H1 (cell line): Measurements from ENCODE around the gene TXN2. TPM values are rescaled to one million over a fixed set of nuclear protein-coding genes. Genes with fewer than 3 reads are reported as not detected.
A peak's percentile ranks its signal among the peaks of the same experiment; 100 is the strongest.

Experiments
- CTCF ChIA-PET: fragments of 300-600 bp; sonication (Branson Sonifier 250); formaldehyde crosslinking; loops from one replicate; lab custom pipeline; 2021; ENCODE audit not compliant: partially characterized antibody; lab: Charles Lee
- POLR2A ChIA-PET: fragments of 300-600 bp; sonication (Branson Sonifier 250); formaldehyde crosslinking; loops from one replicate; lab custom pipeline; 2021; ENCODE audit warnings: inconsistent platforms; ENCODE audit not compliant: partially characterized antibody; lab: Charles Lee
- DNase-seq, 2 experiments: peaks; one replicate each; pipeline versions ENCODE4 v3.0.0 to v3.0.0-alpha.2; 2010 to 2022; ENCODE audit warnings: low spot score in 2 of 2, low read depth in 1 of 2, mixed read lengths in 1 of 2
- FAIRE-seq: peaks from 2 replicates; lab custom pipeline; 2011; peaks lifted over from hg19 to GRCh38; lab: Jason Lieb, UNC
- H2AFZ ChIP-seq: 2 replicates; pipeline ENCODE4 v1.8.1; 2012; ENCODE audit warnings: low read length, inconsistent platforms
- H2AK5ac ChIP-seq: 2 replicates; pipeline ENCODE4 v1.6.1; 2013; ENCODE audit warnings: low read depth, low read length
- H2BK120ac ChIP-seq: replicated peaks from 2 replicates; pipeline ENCODE3; 2013; ENCODE audit warnings: low read depth, low read length, inconsistent platforms
- H2BK12ac ChIP-seq: 2 replicates; pipeline ENCODE4 v1.6.1; 2013; ENCODE audit warnings: low read depth, low read length
- H2BK15ac ChIP-seq: 2 replicates; pipeline ENCODE4 v1.6.1; 2013; ENCODE audit warnings: low read length
- H2BK20ac ChIP-seq: 2 replicates; pipeline ENCODE4 v1.6.1; 2013; ENCODE audit warnings: low read length
- H2BK5ac ChIP-seq: 2 replicates; pipeline ENCODE4 v1.6.1; 2013; ENCODE audit warnings: low read depth, low read length
- H3K14ac ChIP-seq: 2 replicates; pipeline ENCODE4 v1.6.1; 2013; ENCODE audit warnings: inconsistent platforms; ENCODE audit not compliant: insufficient read length
- H3K18ac ChIP-seq: 2 replicates; pipeline ENCODE4 v1.6.1; 2013; ENCODE audit warnings: low read length; ENCODE audit errors: extremely low read depth
- H3K23ac ChIP-seq: 2 replicates; pipeline ENCODE4 v1.6.1; 2013; ENCODE audit warnings: inconsistent platforms; ENCODE audit not compliant: insufficient read length
- H3K23me2 ChIP-seq: 2 replicates; pipeline ENCODE4 v1.6.1; 2013; ENCODE audit warnings: low read depth, low read length
- H3K27ac ChIP-seq: 2 replicates; pipeline ENCODE4 v1.6.1; 2011; ENCODE audit warnings: low read depth, low read length, inconsistent platforms
- H3K27me3 ChIP-seq, 4 experiments: replicated peaks in 1 of 4; 1 replicate in 1 of 4; 2 replicates in 3 of 4; pipeline versions ENCODE4 v1.6.1 to v1.8.1; 2011 to 2013; ENCODE audit warnings: low read length in 3 of 4, mild to moderate bottlenecking in 3 of 4, inconsistent platforms in 2 of 4, mixed read lengths in 2 of 4, moderate library complexity in 1 of 4; ENCODE audit not compliant: control insufficient read depth in 3 of 4, insufficient read depth in 3 of 4; ENCODE audit errors: extremely low read depth in 1 of 4
- H3K36me3 ChIP-seq, 4 experiments: 2 replicates each; pipeline versions ENCODE4 v1.6.1 to v1.8.1; 2011 to 2013; ENCODE audit warnings: mild to moderate bottlenecking in 4 of 4, low read length in 3 of 4, moderate library complexity in 2 of 4, control low read depth in 1 of 4, inconsistent platforms in 1 of 4; ENCODE audit not compliant: insufficient read depth in 4 of 4, control insufficient read depth in 2 of 4
- H3K4ac ChIP-seq: replicated peaks from 2 replicates; pipeline ENCODE3; 2013; ENCODE audit warnings: low read length, low read depth, mixed read lengths, inconsistent platforms; ENCODE audit not compliant: insufficient read length
- H3K4me1 ChIP-seq, 4 experiments: replicated peaks in 1 of 4; 1 replicate in 1 of 4; 2 replicates in 3 of 4; pipeline versions ENCODE4 v1.6.1 to v1.8.1; 2011 to 2013; ENCODE audit warnings: low read length in 3 of 4, inconsistent platforms in 2 of 4, mixed read lengths in 1 of 4; ENCODE audit not compliant: insufficient read depth in 4 of 4, control insufficient read depth in 3 of 4
- H3K4me2 ChIP-seq, 2 experiments: 2 replicates each; pipeline versions ENCODE4 v1.6.1 to v1.8.1; 2011 to 2013; ENCODE audit warnings: low read depth in 2 of 2, low read length in 2 of 2, control low read depth in 1 of 2, inconsistent platforms in 1 of 2, mild to moderate bottlenecking in 1 of 2; ENCODE audit not compliant: insufficient read depth in 1 of 2
- H3K4me3 ChIP-seq, 4 experiments: fragments of 200-600, 300-600 bp in 1 of 4; sonication (generic), shearing (Covaris generic), sonication (Bioruptor Twin) in 1 of 4; 2 replicates each; pipeline versions ENCODE4 v1.5.1 to v1.8.1; 2011 to 2016; ENCODE audit warnings: low read length in 4 of 4, low read depth in 3 of 4, control low read depth in 2 of 4, inconsistent platforms in 2 of 4, mild to moderate bottlenecking in 2 of 4, mixed read lengths in 1 of 4, moderate library complexity in 1 of 4; ENCODE audit not compliant: insufficient read depth in 2 of 4; ENCODE audit errors: extremely low read depth in 1 of 4
- H3K56ac ChIP-seq: replicated peaks from 2 replicates; pipeline ENCODE3; 2013; ENCODE audit warnings: low read depth, mild to moderate bottlenecking, mixed read lengths, low read length, inconsistent platforms; ENCODE audit not compliant: insufficient read length
- H3K79me1 ChIP-seq: 2 replicates; pipeline ENCODE4 v1.6.1; 2013; ENCODE audit warnings: low read depth, low read length, control low read depth
- H3K79me2 ChIP-seq, 2 experiments: 2 replicates each; pipeline versions ENCODE4 v1.6.1 to v1.8.1; 2012 to 2013; ENCODE audit warnings: low read length in 2 of 2, mild to moderate bottlenecking in 2 of 2, inconsistent platforms in 1 of 2; ENCODE audit not compliant: insufficient read depth in 2 of 2, control insufficient read depth in 1 of 2
- H3K9ac ChIP-seq, 4 experiments: replicated peaks in 1 of 4; 1 replicate in 1 of 4; 2 replicates in 3 of 4; pipeline versions ENCODE4 v1.6.1 to v1.8.1; 2011 to 2013; ENCODE audit warnings: low read depth in 3 of 4, low read length in 3 of 4, control low read depth in 2 of 4, mild to moderate bottlenecking in 2 of 4, moderate library complexity in 2 of 4, inconsistent platforms in 1 of 4; ENCODE audit errors: extremely low read depth in 1 of 4
- H3K9me3 ChIP-seq, 2 experiments: 2 replicates each; pipeline versions ENCODE4 v1.6.1 to v1.8.1; 2012 to 2013; ENCODE audit warnings: mild to moderate bottlenecking in 2 of 2, moderate library complexity in 2 of 2, control low read depth in 1 of 2, inconsistent platforms in 1 of 2, low read depth in 1 of 2, low read length in 1 of 2, mixed read lengths in 1 of 2; ENCODE audit not compliant: insufficient read depth in 2 of 2
- H4K20me1 ChIP-seq, 2 experiments: replicated peaks in 1 of 2; 2 replicates each; pipeline versions ENCODE3 to v1.8.1; 2011 to 2013; ENCODE audit warnings: inconsistent platforms in 2 of 2, low read length in 2 of 2, mild to moderate bottlenecking in 1 of 2; ENCODE audit not compliant: insufficient read depth in 2 of 2, control insufficient read depth in 1 of 2
- H4K5ac ChIP-seq: 2 replicates; pipeline ENCODE4 v1.6.1; 2013; ENCODE audit warnings: low read length, low read depth, mixed read lengths, inconsistent platforms; ENCODE audit not compliant: insufficient read length
- H4K8ac ChIP-seq: 2 replicates; pipeline ENCODE4 v1.8.0; 2013; ENCODE audit warnings: mild to moderate bottlenecking, moderate library complexity, low read length, inconsistent platforms; ENCODE audit not compliant: insufficient read depth; ENCODE audit errors: extremely low read depth
- H4K91ac ChIP-seq: replicated peaks from 2 replicates; pipeline ENCODE3; 2013; ENCODE audit warnings: low read length, mixed read lengths, inconsistent platforms; ENCODE audit not compliant: insufficient read length
- CBX8 ChIP-seq: fragments of 300-800, 300-1000 bp; sonication (generic); IDR thresholded peaks from 2 replicates; pipeline ENCODE4 v1.7.1; 2016; ENCODE audit warnings: low read depth, low read length, borderline replicate concordance
- CTBP2 ChIP-seq: IDR thresholded peaks from 2 replicates; pipeline ENCODE4 v1.7.0; 2011; ENCODE audit warnings: borderline replicate concordance, mild to moderate bottlenecking, moderate library complexity, mixed read lengths, low read length; ENCODE audit not compliant: insufficient read depth, insufficient read length
- EGR1 ChIP-seq: IDR thresholded peaks from 2 replicates; pipeline ENCODE4 v1.6.1; 2011; ENCODE audit warnings: low read depth, low read length, borderline replicate concordance
- FOSL1 ChIP-seq: IDR thresholded peaks from 2 replicates; pipeline ENCODE4 v1.6.1; 2011; ENCODE audit warnings: mild to moderate bottlenecking, low read depth, low read length, moderate library complexity; ENCODE audit not compliant: insufficient read depth
- GTF2F1 ChIP-seq: IDR thresholded peaks from 2 replicates; pipeline ENCODE4 v1.6.1; 2012; ENCODE audit warnings: low read depth, low read length, improper control_type of control experiment, borderline replicate concordance
- PHF8 ChIP-seq: fragments of 200-600 bp; sonication (generic); conservative IDR thresholded peaks from 2 replicates; pipeline ENCODE4 v1.7.1; 2012; ENCODE audit warnings: low read depth, mild to moderate bottlenecking, inconsistent platforms, low read length, moderate library complexity
- RFX5 ChIP-seq: IDR thresholded peaks from 2 replicates; pipeline ENCODE4 v1.6.1; 2011; ENCODE audit warnings: low read depth, low read length, improper control_type of control experiment, borderline replicate concordance
- SUZ12 ChIP-seq: fragments of 200-600 bp; sonication (generic); IDR thresholded peaks from 2 replicates; pipeline ENCODE4 v1.6.1; 2012; ENCODE audit warnings: mild to moderate bottlenecking, inconsistent platforms, low read length, moderate library complexity, mixed read lengths
- TAF7 ChIP-seq: optimal IDR thresholded peaks from 2 replicates; pipeline ENCODE3; 2011; ENCODE audit warnings: low read depth, mild to moderate bottlenecking, inconsistent platforms, low read length, moderate library complexity, borderline replicate concordance
- TBP ChIP-seq: IDR thresholded peaks from 2 replicates; pipeline ENCODE4 v1.6.1; 2011; ENCODE audit warnings: low read depth, low read length, improper control_type of control experiment
- WGBS, 2 experiments: shearing (Covaris generic) in 1 of 2; methylation state at CpG; one replicate each; pipeline versions ENCODE4 v1.1.6 to v1.1.7; 2013 to 2015; ENCODE audit warnings: low lambda C conversion rate in 2 of 2, mixed read lengths in 2 of 2, inconsistent platforms in 1 of 2, low coverage in 1 of 2, missing lambda C conversion rate in 1 of 2; ENCODE audit not compliant: insufficient replicate concordance in 2 of 2, insufficient coverage in 1 of 2, insufficient read length in 1 of 2; ENCODE audit errors: extremely low coverage in 1 of 2, missing lambda C conversion rate in 1 of 2; 5-methylcytosine and 5-hydroxymethylcytosine counted together
- polyA plus RNA-seq, 7 experiments: library from polyadenylated mRNA; depleted of rRNA in 3 of 7; stranded (reverse) in 5 of 7; unstranded in 2 of 7; fragments of >200 nt in 5 of 7; fragments of 200-250 nt in 2 of 7; gene quantifications; 1 replicate in 5 of 7; 2 replicates in 1 of 7; 4 replicates in 1 of 7; pipeline versions ENCODE4 v1.2.1 to v1.2.3, GENCODE V29; 2011 to 2013; ENCODE audit warnings: missing spikeins in 2 of 7, mixed read lengths in 2 of 7
- total RNA-seq: library from RNA; stranded (reverse); fragmentation: NEBNext Ultra II Directional; extraction: Animal tissue kit (Norgen Biotek cat#: 25700); gene quantifications from 2 replicates; pipeline ENCODE4 v1.2.1, GENCODE V29; 2021

TXN2 gene
- total and polyA plus RNA-seq, 2 of the 8 experiments (the other 6 are each of a cell fraction or from before 2014, with no cell fraction given): 47.5 to 116 TPM

- Histone ChIP-seq H2AFZ (0 out of 2 replicates have a peak overlapping the region, but pooled peaks have one; percentile 67), H3K23me2 (no peaks in the 10 kb centered on the region), H3K14ac (no peak overlapping the region), H3K23ac (no peak overlapping the region), H3K27ac (no peak overlapping the region), H4K5ac (no peak overlapping the region), H3K79me1 (no peaks in the 10 kb centered on the region), H2BK5ac (peak overlapping the region; percentile 77; the same call in 1 of the 2 replicates), H3K4me3 (no peak overlapping the region), H2BK20ac (peak overlapping the region; percentile 86; the same call in 1 of the 2 replicates), H3K4me1 (peaks cover 4 to 36% (median 18%) of the 10 kb centered on the region in 4 experiments), H4K8ac (peak overlapping the region; percentile 29), H2BK12ac (0 out of 2 replicates have a peak overlapping the region, but pooled peaks have one; percentile 27), H4K20me1 (no peaks in the 10 kb centered on the region), H3K9me3 (no peaks in the 10 kb centered on the region), H4K91ac (peak overlapping the region; percentile 88), H3K18ac (no peak overlapping the region), H3K56ac (no peak overlapping the region), H2BK15ac (peak overlapping the region; percentile 98; the same call in 1 of the 2 replicates), H3K4ac (peak overlapping the region; percentile 97), H3K4me2 (no peak overlapping the region), H3K9ac (no peak overlapping the region; a peak in 1 of 7 replicates), H2AK5ac (no peak overlapping the region), H3K79me2 (no peaks in the 10 kb centered on the region), H2BK120ac (no peak overlapping the region), H3K27me3 (no peaks in the 10 kb centered on the region), H3K36me3 (no peaks in the 10 kb centered on the region)
- POLR2A ChIA-PET: interaction anchor here (0.8 to 1.9 kb wide), 10 partner anchors 8 to 104 kb away, joined by 3 to 8 read pairs (median 4); no protein-coding TSS in a partner anchor
- FAIRE-seq (no peak), DNase-seq (no peak)
- CTCF ChIA-PET: interaction anchor here (0.9 to 1.6 kb wide), 9 partner anchors 11 to 135 kb away, joined by 3 to 5 read pairs (median 3); no protein-coding TSS in a partner anchor
- WGBS, 2 experiments: 78% methylated on average over 12 of the region's 14 CpGs; no CpG with 5 or more reads in 1 of the 2 experiments
- TF ChIP-seq FOSL1 (no peak), EGR1 (no peak), RFX5 (no peak), TAF7 (no peak), TBP (no peak), SUZ12 (no peak), GTF2F1 (no peak), CBX8 (no peak), PHF8 (no peak), CTBP2 (no peak)
These were observed 47.9 kb downstream of the TXN2 start for GRCh38 chr22:36433318-36434231.
